22Rv1 (cell line): ENCODE results near the gene CTAG1A.
"Not testable (repeated sequence)": the region's sequence is repeated elsewhere in the genome, so short reads cannot be mapped to it uniquely, and the experiment has no call there.

Source experiments
- H3K27ac ChIP-seq: fragments of 450-650 bp; 2 replicates; pipeline ENCODE4 v1.5.1; 2017
- CTCF ChIP-seq: fragments of 450-650 bp; IDR thresholded peaks from 2 replicates; pipeline ENCODE4 v1.5.1; 2017; ENCODE audit warnings: mild to moderate bottlenecking
- ZFX ChIP-seq: fragments of 450-650 bp; IDR thresholded peaks from 2 replicates; pipeline ENCODE4 v1.6.1; 2017; ENCODE audit warnings: antibody characterized with exemption, borderline replicate concordance

Gene CTAG1A

GRCh38 chrX:154582994-154583393 lies 1.9 kb upstream of the CTAG1A start:
- H3K27ac ChIP-seq, result not testable (repeated sequence)

GRCh38 chrX:154590415-154590814 lies 5.5 kb downstream of the CTAG1A start:
- H3K27ac ChIP-seq, result not testable (repeated sequence)

- H3K27ac ChIP-seq, result no peak overlapping the region
These were observed 7.6 kb downstream of the CTAG1A start for GRCh38 chrX:154592505-154592904.

GRCh38 chrX:154593201-154593600 lies 8.3 kb downstream of the CTAG1A start:
- TF ChIP-seq ZFX, result no peak
- TF ChIP-seq CTCF, result no peak
- no peak overlapping the region for H3K27ac ChIP-seq

More at GRCh38 chrX:154592505-154592904, 7.6 kb downstream of the CTAG1A start:
- no peak for TF ChIP-seq CTCF
- TF ChIP-seq ZFX, result no peak

- H3K27ac ChIP-seq, result no peak overlapping the region
- TF ChIP-seq CTCF, result no peak
- TF ChIP-seq ZFX, result no peak
These were observed 9.6 kb downstream of the CTAG1A start for GRCh38 chrX:154594491-154594890.

- TF ChIP-seq CTCF (no peak), ZFX (no peak)
- no peak overlapping the region for H3K27ac ChIP-seq
These were observed 10.8 kb downstream of the CTAG1A start for GRCh38 chrX:154595559-154596249.

- H3K27ac ChIP-seq, result no peak overlapping the region
- TF ChIP-seq CTCF (no peak), ZFX (no peak)
These were observed 11.5 kb downstream of the CTAG1A start for GRCh38 chrX:154596290-154596929.

GRCh38 chrX:154597221-154597620 lies 12.3 kb downstream of the CTAG1A start:
- no peak overlapping the region for H3K27ac ChIP-seq
- TF ChIP-seq CTCF (no peak), ZFX (no peak)
